Caco-2 (cell line): ENCODE measurements around the gene SPPL2B. TPM values are rescaled to one million over a fixed set of nuclear protein-coding genes. Genes with fewer than 3 reads are reported as not detected.

Experiments used
- BruUV-seq: library from RNA; stranded (reverse); fragments of 400-500 nt; replicated peaks from 2 replicates; lab custom pipeline; 2021; lab: Mats Ljungman, UMichigan
- CTCF ChIA-PET: fragments of 300-600 bp; sonication (Branson Sonifier 250); formaldehyde crosslinking; loops from one replicate; lab custom pipeline; 2022; ENCODE audit warnings: antibody characterized with exemption; lab: Charles Lee
- POLR2A ChIA-PET: fragments of 300-600 bp; sonication (Branson Sonifier 250); formaldehyde crosslinking; loops from one replicate; lab custom pipeline; 2022; ENCODE audit warnings: antibody characterized with exemption; lab: Charles Lee
- DNase-seq, 2 experiments: peaks; one replicate each; pipeline versions ENCODE4 v3.0.0 to v3.0.0-alpha.2; 2020 to 2022
- H3K27me3 ChIP-seq: replicated peaks from 2 replicates; pipeline ENCODE4 v1.6.0; 2011; ENCODE audit warnings: low read length; ENCODE audit not compliant: control insufficient read depth, insufficient read depth
- H3K36me3 ChIP-seq: 2 replicates; pipeline ENCODE4 v1.5.1; 2011; ENCODE audit warnings: low read length; ENCODE audit not compliant: control insufficient read depth, insufficient read depth
- H3K4me1 ChIP-seq: fragments of 250-450 bp; sonication (Bioruptor Pico); 2 replicates; pipeline ENCODE4 v1.5.1; 2020; ENCODE audit warnings: mild to moderate bottlenecking
- H3K4me3 ChIP-seq: 2 replicates; pipeline ENCODE4 v1.5.1; 2011; ENCODE audit warnings: low read depth, mild to moderate bottlenecking, control low read depth, low read length
- H3K9me3 ChIP-seq: fragments of 250-450 bp; sonication (Bioruptor Pico); 2 replicates; pipeline ENCODE4 v1.5.1; 2020; ENCODE audit warnings: mild to moderate bottlenecking, moderate library complexity
- H3K27ac Mint-ChIP-seq: one replicate; pipeline ENCODE4 v1.8.0; 2022; ENCODE audit warnings: mixed read lengths; ENCODE audit not compliant: unreplicated experiment
- H3K27me3 Mint-ChIP-seq: one replicate; pipeline ENCODE4 v1.8.0; 2022; ENCODE audit warnings: mixed read lengths; ENCODE audit not compliant: insufficient read depth, unreplicated experiment
- H3K36me3 Mint-ChIP-seq: one replicate; pipeline ENCODE4 v1.8.0; 2022; ENCODE audit warnings: mild to moderate bottlenecking, mixed read lengths; ENCODE audit not compliant: insufficient read depth, unreplicated experiment
- H3K4me1 Mint-ChIP-seq: one replicate; pipeline ENCODE4 v1.8.0; 2022; ENCODE audit warnings: low read depth, mixed read lengths; ENCODE audit not compliant: unreplicated experiment
- H3K4me3 Mint-ChIP-seq: one replicate; pipeline ENCODE4 v1.8.0; 2022; ENCODE audit warnings: mild to moderate bottlenecking, moderate library complexity, mixed read lengths; ENCODE audit not compliant: unreplicated experiment
- H3K9me3 Mint-ChIP-seq: one replicate; pipeline ENCODE4 v1.8.0; 2022; ENCODE audit warnings: mixed read lengths; ENCODE audit not compliant: unreplicated experiment
- CTCF ChIP-seq, 2 experiments: fragments of 200-600 bp in 1 of 2; IDR thresholded peaks; 1 replicate in 1 of 2; 2 replicates in 1 of 2; pipeline versions ENCODE4 v1.5.1 to v1.8.0; 2011 to 2022; ENCODE audit warnings: antibody characterized with exemption in 1 of 2, control low read depth in 1 of 2, inconsistent platforms in 1 of 2, low read depth in 1 of 2, low read length in 1 of 2, mild to moderate bottlenecking in 1 of 2, moderate library complexity in 1 of 2; ENCODE audit not compliant: insufficient read depth in 1 of 2, severe bottlenecking in 1 of 2, unreplicated experiment in 1 of 2
- intact Hi-C: fragments of 100-400 bp; cut with micrococcal nuclease; formaldehyde crosslinking; loops from one replicate; pipeline ENCODE4 v1.10.0; 2022; ENCODE audit not compliant: unreplicated experiment
- total RNA-seq: library from RNA; stranded (reverse); gene quantifications from 2 replicates; pipeline ENCODE4 v1.2.3, GENCODE V29; 2022

The SPPL2B gene
- total RNA-seq, 1 experiment from 2014 or later = 92.3 TPM

- Histone ChIP-seq H3K4me1 (peaks cover 7% of the 10 kb centered on the region; the same call in 1 of the 2 replicates), H3K9me3 (no peaks in the 10 kb centered on the region), H3K27me3 (no peaks in the 10 kb centered on the region), H3K4me3 (no peak within 1 kb of the TSS), H3K36me3 (no peaks in the 10 kb centered on the region)
- POLR2A ChIA-PET = no interaction called here
- no peak for TF ChIP-seq CTCF (IDR thresholded peaks at IDR 0.05; ENCODE audit: insufficient read depth in 1 of 2, low read depth in 1 of 2, low read length in 1 of 2, severe bottlenecking in 1 of 2, unreplicated experiment in 1 of 2)
- no TSS peak for BruUV-seq
- CTCF ChIA-PET = no interaction called here
- intact Hi-C loops = no loop called here
- Mint-ChIP-seq H3K9me3 (no peaks in the 10 kb centered on the region), H3K36me3 (peaks cover 30% of the 10 kb centered on the region), H3K4me1 (no peaks in the 10 kb centered on the region), H3K27me3 (no peaks in the 10 kb centered on the region), H3K4me3 (no peak within 1 kb of the TSS), H3K27ac (peak within 1 kb of the TSS; percentile 22)
- peak in 1 of 2 experiments; percentile 30 for DNase-seq
Observed at GRCh38 chr19:2282062-2282861, 46.2 kb upstream of the SPPL2B start, which contains the start of gene PEAK3. TSS of gene PEAK3 (minus strand) at chr19:2282175. CDS start at chr19:2280931, 1,244 bp downstream.

GRCh38 chr19:2282862-2283237 is 45.6 kb upstream of the SPPL2B start:
- H3K36me3 ChIP-seq = no peaks in the 10 kb centered on the region
- Mint-ChIP-seq H3K4me3 (no peak overlapping the region), H3K9me3 (no peaks in the 10 kb centered on the region), H3K4me1 (no peaks in the 10 kb centered on the region), H3K27me3 (no peaks in the 10 kb centered on the region), H3K27ac (no peak overlapping the region), H3K36me3 (peaks cover 24% of the 10 kb centered on the region)
- no peak for TF ChIP-seq CTCF (IDR thresholded peaks at IDR 0.05; ENCODE audit: insufficient read depth in 1 of 2, low read depth in 1 of 2, low read length in 1 of 2, severe bottlenecking in 1 of 2, unreplicated experiment in 1 of 2)
- H3K4me1 ChIP-seq = peaks cover 7% of the 10 kb centered on the region; the same call in 1 of the 2 replicates
- H3K27me3 ChIP-seq = no peaks in the 10 kb centered on the region
- no peaks in the 10 kb centered on the region for H3K9me3 ChIP-seq
- no peak for DNase-seq
- POLR2A ChIA-PET = no interaction called here
- intact Hi-C loops = no loop called here
- CTCF ChIA-PET = no interaction called here
- H3K4me3 ChIP-seq = no peak overlapping the region
- no TSS peak for BruUV-seq

- POLR2A ChIA-PET = no interaction called here
- no peaks in the 10 kb centered on the region; the same call in 1 of the 2 replicates for H3K27me3 ChIP-seq
- H3K4me1 Mint-ChIP-seq = no peaks in the 10 kb centered on the region
Observed at GRCh38 chr19:2283835-2284507, 44.5 kb upstream of the SPPL2B start.

More at GRCh38 chr19:2283835-2284507, 44.5 kb upstream of the SPPL2B start:
- Mint-ChIP-seq H3K4me3 (no peak overlapping the region), H3K27me3 (peaks cover 4% of the 10 kb centered on the region), H3K9me3 (no peaks in the 10 kb centered on the region), H3K27ac (no peak overlapping the region), H3K36me3 (peaks cover 17% of the 10 kb centered on the region)
- H3K4me3 ChIP-seq = no peak overlapping the region
- BruUV-seq = no TSS peak
- no peaks in the 10 kb centered on the region for H3K4me1 ChIP-seq
- no peaks in the 10 kb centered on the region for H3K9me3 ChIP-seq
- H3K36me3 ChIP-seq = no peaks in the 10 kb centered on the region
- DNase-seq = no peak
- TF ChIP-seq CTCF (IDR thresholded peaks at IDR 0.05; ENCODE audit: insufficient read depth in 1 of 2, low read depth in 1 of 2, low read length in 1 of 2, severe bottlenecking in 1 of 2, unreplicated experiment in 1 of 2) = no peak
- intact Hi-C loops = no loop called here
- CTCF ChIA-PET = no interaction called here
